Measurements from ENCODE around the gene SART1.
A peak's percentile ranks its signal among the peaks of the same experiment; 100 is the strongest.

The SART1 gene

DNA sequence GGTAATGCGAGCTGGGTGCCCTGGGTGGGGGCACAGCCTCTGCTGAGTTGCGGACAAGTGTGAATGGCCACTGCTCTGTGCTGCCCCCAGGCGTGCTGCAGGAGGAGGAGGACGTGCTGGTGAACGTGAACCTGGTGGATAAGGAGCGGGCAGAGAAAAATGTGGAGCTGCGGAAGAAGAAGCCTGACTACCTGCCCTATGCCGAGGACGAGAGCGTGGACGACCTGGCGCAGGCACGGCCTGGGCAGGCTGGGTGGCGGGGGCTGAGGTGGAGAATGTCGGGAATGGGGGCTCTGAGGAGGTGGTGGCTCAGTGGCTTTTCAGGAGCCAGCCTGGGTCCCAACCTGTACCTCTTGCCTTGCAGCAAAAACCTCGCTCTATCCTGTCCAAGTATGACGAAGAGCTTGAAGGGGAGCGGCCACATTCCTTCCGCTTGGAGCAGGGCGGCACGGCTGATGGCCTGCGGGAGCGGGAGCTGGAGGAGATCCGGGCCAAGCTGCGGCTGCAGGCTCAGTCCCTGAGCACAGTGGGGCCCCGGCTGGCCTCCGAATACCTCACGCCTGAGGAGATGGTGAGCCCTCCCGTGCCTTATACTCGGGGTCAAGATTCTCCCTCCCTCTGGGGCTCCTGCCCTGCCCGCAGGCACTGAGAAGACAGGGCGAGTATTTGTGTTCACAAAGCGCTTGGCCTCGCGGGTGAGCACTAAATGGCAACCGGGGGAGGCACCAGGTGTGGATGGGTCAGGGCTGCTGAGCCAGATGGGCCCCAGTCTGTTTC, 4.6 kb downstream of the SART1 start:
- Mint-ChIP-seq H3K4me1 (ENCODE audit: low read depth) (peaks cover 31% of the 10 kb centered on the region), H3K9me3 (no peaks in the 10 kb centered on the region), H3K27ac (no peak overlapping the region), H3K27me3 (ENCODE audit: low read depth) (no peaks in the 10 kb centered on the region), H3K4me3 (no peak overlapping the region), H3K36me3 (ENCODE audit: low read depth) (peaks cover 50% of the 10 kb centered on the region)

DNA sequence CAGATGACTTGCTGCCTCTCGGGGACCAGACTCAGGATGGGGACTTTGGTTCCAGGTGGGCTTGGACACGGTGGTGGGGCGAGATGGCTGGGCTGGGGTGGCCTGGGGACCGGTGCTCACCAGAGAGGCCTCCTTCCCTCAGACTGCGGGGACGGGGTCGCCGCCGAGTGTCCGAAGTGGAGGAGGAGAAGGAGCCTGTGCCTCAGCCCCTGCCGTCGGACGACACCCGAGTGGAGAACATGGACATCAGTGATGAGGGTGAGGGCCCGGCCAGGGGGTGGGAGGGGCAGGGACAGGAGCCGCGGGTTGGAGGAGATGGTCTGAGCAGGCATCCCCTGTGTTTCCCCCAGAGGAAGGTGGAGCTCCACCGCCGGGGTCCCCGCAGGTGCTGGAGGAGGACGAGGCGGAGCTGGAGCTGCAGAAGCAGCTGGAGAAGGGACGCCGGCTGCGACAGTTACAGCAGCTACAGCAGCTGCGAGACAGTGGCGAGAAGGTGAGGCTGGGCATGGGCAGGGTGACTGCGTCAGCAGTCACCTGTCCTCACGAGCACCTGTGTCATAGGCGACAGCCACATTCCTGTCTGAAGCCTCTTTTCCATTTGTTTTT, 5.9 kb downstream of the SART1 start:
- Mint-ChIP-seq H3K9me3 (no peaks in the 10 kb centered on the region), H3K27me3 (ENCODE audit: low read depth) (no peaks in the 10 kb centered on the region), H3K4me1 (ENCODE audit: low read depth) (peaks cover 27% of the 10 kb centered on the region), H3K27ac (no peak overlapping the region), H3K36me3 (ENCODE audit: low read depth) (peaks cover 52% of the 10 kb centered on the region), H3K4me3 (no peak overlapping the region)

DNA sequence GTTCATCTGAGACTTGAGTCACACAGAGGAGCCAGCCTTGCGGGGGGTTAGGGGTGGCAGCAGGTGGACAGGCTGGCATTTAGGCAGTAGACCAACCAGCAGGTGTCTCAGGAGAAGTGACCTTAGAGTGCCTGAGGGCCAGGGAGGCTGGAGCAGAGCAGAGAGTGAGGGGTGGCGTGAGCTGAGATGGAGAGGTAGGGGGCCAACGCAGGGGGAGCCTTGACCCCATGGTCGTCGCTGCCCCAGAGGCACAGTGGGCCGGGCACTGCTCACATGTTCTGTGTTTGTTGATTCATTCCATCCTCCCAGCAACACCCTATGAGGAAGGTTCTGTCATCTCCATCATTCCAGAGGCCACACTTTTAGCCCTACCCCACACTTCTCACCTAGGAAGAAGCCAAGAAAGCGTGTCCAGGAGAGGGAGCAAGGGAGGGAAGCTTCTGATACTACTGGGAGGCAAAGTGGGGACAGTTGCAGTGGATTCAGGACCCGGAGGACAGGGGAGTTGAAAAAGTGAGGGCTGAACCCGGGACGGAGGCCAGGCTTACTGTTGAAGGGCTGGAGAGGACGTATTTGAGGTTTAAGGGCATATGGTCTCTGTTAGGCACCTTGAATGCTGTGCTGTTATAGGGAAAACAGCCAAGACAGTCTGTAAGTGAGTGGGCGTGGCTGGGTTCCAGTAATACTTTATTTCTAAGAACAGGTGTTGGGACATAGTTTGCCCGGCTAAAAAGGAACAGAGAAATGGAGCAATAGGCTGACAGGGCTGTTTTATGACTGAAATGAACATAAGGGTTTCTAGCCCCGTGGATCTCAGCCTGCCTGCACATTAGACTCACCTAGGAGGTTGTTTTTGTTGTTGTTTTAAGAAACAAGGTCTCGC, 7.3 kb downstream of the SART1 start:
- Mint-ChIP-seq H3K27me3 (ENCODE audit: low read depth) (no peaks in the 10 kb centered on the region), H3K36me3 (ENCODE audit: low read depth) (peaks cover 51% of the 10 kb centered on the region), H3K4me1 (ENCODE audit: low read depth) (peaks cover 14% of the 10 kb centered on the region), H3K27ac (peak overlapping the region; percentile 49), H3K4me3 (no peak overlapping the region), H3K9me3 (no peaks in the 10 kb centered on the region)

GRCh38 chr11:65972116-65972515, 10.6 kb downstream of the SART1 start:
- H3K27me3 Mint-ChIP-seq (ENCODE audit: low read depth) = no peaks in the 10 kb centered on the region
- peaks cover 12% of the 10 kb centered on the region for H3K4me1 Mint-ChIP-seq (ENCODE audit: low read depth)
- peaks cover 36% of the 10 kb centered on the region for H3K36me3 Mint-ChIP-seq (ENCODE audit: low read depth)
- H3K27ac Mint-ChIP-seq = no peak overlapping the region
- no peaks in the 10 kb centered on the region for H3K9me3 Mint-ChIP-seq
- H3K4me3 Mint-ChIP-seq = no peak overlapping the region

GRCh38 chr11:65973439-65974110, 12.0 kb downstream of the SART1 start:
- Mint-ChIP-seq H3K4me3 (no peak overlapping the region), H3K27me3 (ENCODE audit: low read depth) (no peaks in the 10 kb centered on the region), H3K4me1 (ENCODE audit: low read depth) (peaks cover 8% of the 10 kb centered on the region), H3K27ac (no peak overlapping the region), H3K36me3 (ENCODE audit: low read depth) (peaks cover 37% of the 10 kb centered on the region), H3K9me3 (no peaks in the 10 kb centered on the region)

DNA sequence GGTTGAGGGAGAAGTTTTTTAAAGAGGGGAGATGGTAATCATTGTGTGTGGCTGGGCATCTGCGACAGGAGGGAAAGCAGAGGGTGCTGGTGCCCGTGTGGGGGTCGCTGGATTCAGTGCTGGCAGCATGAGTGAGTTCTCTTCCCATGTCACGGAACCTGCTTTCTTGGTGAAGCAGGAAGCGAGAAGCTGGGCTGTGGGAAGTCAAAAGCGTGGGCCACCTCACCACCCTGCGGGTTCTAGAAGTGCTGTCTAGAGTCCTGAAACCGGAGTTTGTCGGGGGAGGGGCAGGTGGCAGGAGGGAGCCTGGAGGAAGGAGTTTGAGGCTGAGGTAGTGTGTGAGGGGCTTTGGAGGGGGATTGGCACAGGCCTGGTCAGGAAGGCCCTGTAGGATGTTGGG, 14.2 kb downstream of the SART1 start:
- no peaks in the 10 kb centered on the region for H3K27me3 Mint-ChIP-seq (ENCODE audit: low read depth)

GRCh38 chr11:65976216-65977176, 15.0 kb downstream of the SART1 start:
- Mint-ChIP-seq H3K27me3 (ENCODE audit: low read depth) (no peaks in the 10 kb centered on the region), H3K27ac (no peak overlapping the region), H3K9me3 (no peaks in the 10 kb centered on the region), H3K4me3 (no peak overlapping the region), H3K4me1 (ENCODE audit: low read depth) (no peaks in the 10 kb centered on the region), H3K36me3 (ENCODE audit: low read depth) (peaks cover 32% of the 10 kb centered on the region)

More for the DNA sequence above, 14.2 kb downstream of the SART1 start:
- Mint-ChIP-seq H3K9me3 (no peaks in the 10 kb centered on the region), H3K27ac (peak overlapping the region; percentile 31), H3K4me1 (ENCODE audit: low read depth) (no peaks in the 10 kb centered on the region), H3K4me3 (no peak overlapping the region), H3K36me3 (ENCODE audit: low read depth) (peaks cover 33% of the 10 kb centered on the region)

DNA sequence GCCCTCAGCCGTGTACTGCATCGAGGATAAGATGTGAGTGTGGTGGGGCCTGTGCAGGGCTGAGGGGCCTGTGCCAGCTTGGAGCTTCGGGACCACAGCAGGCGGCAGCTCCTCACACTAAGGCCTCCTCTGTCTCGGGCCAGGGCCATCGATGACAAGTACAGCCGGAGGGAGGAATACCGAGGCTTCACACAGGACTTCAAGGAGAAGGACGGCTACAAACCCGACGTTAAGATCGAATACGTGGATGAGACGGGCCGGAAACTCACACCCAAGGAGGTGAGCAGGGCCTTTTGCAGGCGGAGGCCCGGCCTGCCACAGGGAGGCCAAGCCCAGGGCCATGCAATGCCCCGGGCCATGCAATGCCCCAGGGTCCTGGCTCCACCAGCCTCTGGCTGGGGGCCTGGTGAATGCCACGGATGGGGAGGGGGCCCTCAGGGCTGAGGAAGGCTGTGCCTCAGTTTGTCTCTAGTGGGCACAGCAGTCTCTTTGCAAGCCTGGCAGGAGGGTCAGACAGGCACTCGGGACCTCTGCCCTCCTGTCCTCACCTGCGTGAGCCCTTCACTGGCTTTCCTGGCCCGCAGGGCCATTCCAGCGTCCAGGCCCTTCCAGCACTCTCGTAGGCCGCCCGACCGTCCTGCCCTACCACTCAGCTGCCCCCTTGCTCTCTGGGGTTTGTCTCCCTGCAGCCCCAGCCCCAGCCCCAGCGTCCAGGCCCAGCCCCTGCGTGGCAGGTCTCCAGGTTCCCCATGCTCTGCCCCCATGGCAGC, 16.3 kb downstream of the SART1 start:
- Mint-ChIP-seq H3K4me1 (ENCODE audit: low read depth) (no peaks in the 10 kb centered on the region), H3K4me3 (no peak overlapping the region), H3K27ac (no peak overlapping the region), H3K36me3 (ENCODE audit: low read depth) (peaks cover 26% of the 10 kb centered on the region), H3K9me3 (no peaks in the 10 kb centered on the region), H3K27me3 (ENCODE audit: low read depth) (no peaks in the 10 kb centered on the region)

DNA sequence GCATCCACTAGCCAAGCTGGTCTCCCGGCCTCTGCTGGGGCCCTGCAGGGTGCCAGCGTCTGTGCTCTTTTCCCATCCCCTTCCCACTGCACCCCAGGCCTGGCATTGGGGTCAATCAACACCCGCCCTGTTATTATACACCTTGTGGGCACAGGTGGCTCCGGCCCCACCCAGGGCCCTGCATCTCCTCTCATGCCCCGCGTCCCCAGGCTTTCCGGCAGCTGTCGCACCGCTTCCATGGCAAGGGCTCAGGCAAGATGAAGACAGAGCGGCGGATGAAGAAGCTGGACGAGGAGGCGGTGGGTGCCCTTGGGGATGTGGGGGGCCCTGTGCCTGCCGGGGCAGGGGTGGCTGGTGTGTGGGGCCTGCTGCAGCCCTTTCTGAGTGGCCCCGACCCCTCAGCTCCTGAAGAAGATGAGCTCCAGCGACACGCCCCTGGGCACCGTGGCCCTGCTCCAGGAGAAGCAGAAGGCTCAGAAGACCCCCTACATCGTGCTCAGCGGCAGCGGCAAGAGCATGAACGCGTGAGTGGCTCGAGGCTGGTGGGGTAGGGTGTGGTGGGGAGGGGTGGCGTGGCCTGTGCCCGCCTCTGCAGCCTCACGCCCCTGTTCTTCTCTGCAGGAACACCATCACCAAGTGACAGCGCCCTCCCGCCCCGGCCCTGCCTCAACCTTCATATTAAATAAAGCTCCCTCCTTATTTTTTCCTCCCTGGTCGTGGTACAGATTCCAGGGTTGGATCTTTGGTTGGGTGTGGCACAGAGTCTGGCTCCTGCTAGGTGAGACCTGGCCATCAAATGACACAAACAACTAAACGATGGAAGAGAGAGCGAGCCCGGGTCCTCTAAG, 17.1 kb downstream of the SART1 start:
- no peaks in the 10 kb centered on the region for H3K27me3 Mint-ChIP-seq (ENCODE audit: low read depth)
- H3K9me3 Mint-ChIP-seq = no peaks in the 10 kb centered on the region
- no peak overlapping the region for H3K27ac Mint-ChIP-seq
- no peak overlapping the region for H3K4me3 Mint-ChIP-seq
- no peaks in the 10 kb centered on the region for H3K4me1 Mint-ChIP-seq (ENCODE audit: low read depth)
- H3K36me3 Mint-ChIP-seq (ENCODE audit: low read depth) = peaks cover 22% of the 10 kb centered on the region

- peaks cover 20% of the 10 kb centered on the region for H3K36me3 Mint-ChIP-seq (ENCODE audit: low read depth)
Measured at GRCh38 chr11:65979261-65979759, 17.8 kb downstream of the SART1 start.

GRCh38 chr11:65981101-65981740, 19.7 kb downstream of the SART1 start:
- H3K4me1 Mint-ChIP-seq (ENCODE audit: low read depth) = no peaks in the 10 kb centered on the region
- peaks cover 15% of the 10 kb centered on the region for H3K36me3 Mint-ChIP-seq (ENCODE audit: low read depth)
- H3K27me3 Mint-ChIP-seq (ENCODE audit: low read depth) = no peaks in the 10 kb centered on the region
- H3K9me3 Mint-ChIP-seq = no peaks in the 10 kb centered on the region
- no peak overlapping the region for H3K27ac Mint-ChIP-seq
- H3K4me3 Mint-ChIP-seq = no peak overlapping the region

More at GRCh38 chr11:65979261-65979759, 17.8 kb downstream of the SART1 start:
- Mint-ChIP-seq H3K9me3 (no peaks in the 10 kb centered on the region), H3K27ac (no peak overlapping the region), H3K4me3 (no peak overlapping the region), H3K27me3 (ENCODE audit: low read depth) (no peaks in the 10 kb centered on the region), H3K4me1 (ENCODE audit: low read depth) (no peaks in the 10 kb centered on the region)

Measured in T-helper 1 cell treated with Interleukin-12 subunit alpha and Interleukin-12 subunit beta and Interleukin-4 antibody, amounts not matched to agents 30 μg/mL and 1 μg/mL, for 36 hours (primary cell).